ENCODE results near the gene YRDC. TPM values are rescaled to one million over a fixed set of nuclear protein-coding genes. Genes with fewer than 3 reads are reported as not detected.

The YRDC gene
- total RNA-seq, 2 experiments from 2014 or later, result 34.1 to 36.1 TPM

- Mint-ChIP-seq H3K36me3 (no peaks in the 10 kb centered on the region), H3K4me3 (no peak overlapping the region), H3K27ac (no peak overlapping the region), H3K9me3 (no peaks in the 10 kb centered on the region), H3K27me3 (peaks cover 53% of the 10 kb centered on the region), H3K4me1 (ENCODE audit: low read depth) (peaks cover 19% of the 10 kb centered on the region)
- CTCF ChIA-PET, result interaction anchor here (0.7 to 1.2 kb wide), 2 partner anchors 60 to 97 kb away, joined by 3 to 4 read pairs; no protein-coding TSS in a partner anchor
- DNase-seq, result no peak
- POLR2A ChIA-PET, result no interaction called here
- intact Hi-C loops (cut with micrococcal nuclease), result no loop called here
Observed at GRCh38 chr1:37762516-37762915, 45.5 kb downstream of the YRDC start.

DNA sequence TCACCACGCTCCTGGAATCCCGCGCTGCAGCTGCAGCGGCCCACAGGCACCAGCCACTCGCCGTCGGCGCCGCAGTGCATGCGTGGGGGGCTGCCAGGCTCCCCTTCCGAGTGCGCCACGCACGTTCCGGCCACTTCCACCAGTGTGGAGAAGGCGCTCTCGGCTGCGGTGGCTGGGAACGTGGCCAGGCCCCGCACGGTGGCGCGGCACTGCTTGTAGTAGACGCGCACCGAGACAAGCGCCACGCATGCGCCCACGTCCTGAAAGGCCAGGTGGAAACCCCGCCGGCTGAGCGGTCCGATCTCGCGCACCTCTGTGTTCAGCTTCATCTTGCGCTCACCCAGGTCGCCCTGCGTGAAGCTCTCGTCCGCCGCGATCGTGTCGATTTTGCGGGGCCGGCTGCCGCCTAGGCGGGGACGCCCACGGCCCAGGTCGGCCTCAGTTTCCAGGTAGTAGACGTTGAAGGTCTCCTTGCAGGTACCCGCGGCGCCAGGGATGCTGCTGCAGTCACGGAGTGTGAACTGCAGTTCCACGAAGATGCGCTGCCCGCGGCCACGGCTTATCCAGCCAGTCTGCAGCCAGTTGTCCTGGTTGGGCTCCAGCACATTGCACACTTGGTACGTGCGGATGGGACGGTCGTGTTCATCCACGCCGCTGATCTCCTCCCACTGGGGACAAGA, 46.5 kb downstream of the YRDC start:
- ChIA-PET CTCF (interaction anchor here (0.7 to 1.2 kb wide), 2 partner anchors 61 to 98 kb away, joined by 3 to 4 read pairs; no protein-coding TSS in a partner anchor), POLR2A (no interaction called here)
- no peak for DNase-seq
- Mint-ChIP-seq H3K36me3 (no peaks in the 10 kb centered on the region), H3K27me3 (peaks cover 47% of the 10 kb centered on the region), H3K27ac (no peak overlapping the region), H3K4me3 (no peak overlapping the region), H3K9me3 (no peaks in the 10 kb centered on the region), H3K4me1 (ENCODE audit: low read depth) (peaks cover 19% of the 10 kb centered on the region)
- intact Hi-C loops (cut with micrococcal nuclease), result no loop called here

- Mint-ChIP-seq H3K27ac (no peak overlapping the region), H3K4me3 (no peak overlapping the region), H3K4me1 (ENCODE audit: low read depth) (peaks cover 18% of the 10 kb centered on the region), H3K36me3 (no peaks in the 10 kb centered on the region), H3K27me3 (peaks cover 34% of the 10 kb centered on the region), H3K9me3 (no peaks in the 10 kb centered on the region)
- DNase-seq, result no peak
- intact Hi-C loops (cut with micrococcal nuclease), result no loop called here
- POLR2A ChIA-PET, result no interaction called here
- CTCF ChIA-PET, result no interaction called here
Observed at GRCh38 chr1:37759451-37759850, 48.6 kb downstream of the YRDC start.

- Mint-ChIP-seq H3K27ac (no peak overlapping the region), H3K27me3 (peaks cover 32% of the 10 kb centered on the region), H3K36me3 (no peaks in the 10 kb centered on the region), H3K4me1 (ENCODE audit: low read depth) (peaks cover 28% of the 10 kb centered on the region), H3K4me3 (no peak overlapping the region), H3K9me3 (no peaks in the 10 kb centered on the region)
- CTCF ChIA-PET, result interaction anchor here (0.8 to 1.3 kb wide), 3 partner anchors 10 to 104 kb away, joined by 3 to 5 read pairs (median 4); partner anchors contain the start of gene MTF1
- DNase-seq, result no peak
- POLR2A ChIA-PET, result interaction anchor here (1.1 to 1.5 kb wide), 3 partner anchors 21 to 64 kb away, joined by 3 read pairs; no protein-coding TSS in a partner anchor
- intact Hi-C loops (cut with micrococcal nuclease), result loop anchor here (1.0 to 2.0 kb wide), 2 partner anchors 17 to 63 kb away; partner anchors contain the start of gene CDCA8
Observed at GRCh38 chr1:37755951-37756560, 52.0 kb downstream of the YRDC start.

DNA sequence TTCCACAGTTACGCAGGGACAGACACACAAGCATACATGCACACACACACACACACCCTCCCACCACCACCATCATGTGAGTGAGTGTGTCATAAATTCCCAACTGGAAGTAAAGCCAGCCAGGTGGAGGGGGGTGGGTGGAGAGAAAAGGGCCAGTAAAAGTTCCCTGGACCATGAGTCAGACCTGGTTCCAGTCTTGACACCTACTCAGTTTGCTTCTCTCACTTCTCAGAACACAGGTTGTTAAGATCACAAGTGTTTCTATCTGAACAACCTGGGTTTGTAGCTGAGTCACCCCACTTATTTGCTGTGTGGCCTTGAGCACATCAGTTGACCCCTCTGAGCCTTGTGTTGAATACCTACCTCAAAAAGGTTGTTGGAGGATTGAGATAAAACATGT, 52.7 kb downstream of the YRDC start:
- POLR2A ChIA-PET, result interaction anchor here (1.1 to 1.5 kb wide), 3 partner anchors 22 to 64 kb away, joined by 3 read pairs; no protein-coding TSS in a partner anchor
- Mint-ChIP-seq H3K27ac (no peak overlapping the region), H3K4me1 (ENCODE audit: low read depth) (peaks cover 28% of the 10 kb centered on the region), H3K27me3 (peaks cover 32% of the 10 kb centered on the region), H3K9me3 (no peaks in the 10 kb centered on the region), H3K4me3 (no peak overlapping the region), H3K36me3 (no peaks in the 10 kb centered on the region)
- intact Hi-C loops (cut with micrococcal nuclease), result loop anchor here (1.0 to 2.0 kb wide), 2 partner anchors 16 to 62 kb away; partner anchors contain the start of gene CDCA8
- DNase-seq, result peak; percentile 73
- CTCF ChIA-PET, result interaction anchor here (0.5 to 1.3 kb wide), 5 partner anchors 10 to 105 kb away, joined by 3 to 5 read pairs (median 4); partner anchors contain the start of genes C1orf122, EPHA10, MTF1 and YRDC

DNA sequence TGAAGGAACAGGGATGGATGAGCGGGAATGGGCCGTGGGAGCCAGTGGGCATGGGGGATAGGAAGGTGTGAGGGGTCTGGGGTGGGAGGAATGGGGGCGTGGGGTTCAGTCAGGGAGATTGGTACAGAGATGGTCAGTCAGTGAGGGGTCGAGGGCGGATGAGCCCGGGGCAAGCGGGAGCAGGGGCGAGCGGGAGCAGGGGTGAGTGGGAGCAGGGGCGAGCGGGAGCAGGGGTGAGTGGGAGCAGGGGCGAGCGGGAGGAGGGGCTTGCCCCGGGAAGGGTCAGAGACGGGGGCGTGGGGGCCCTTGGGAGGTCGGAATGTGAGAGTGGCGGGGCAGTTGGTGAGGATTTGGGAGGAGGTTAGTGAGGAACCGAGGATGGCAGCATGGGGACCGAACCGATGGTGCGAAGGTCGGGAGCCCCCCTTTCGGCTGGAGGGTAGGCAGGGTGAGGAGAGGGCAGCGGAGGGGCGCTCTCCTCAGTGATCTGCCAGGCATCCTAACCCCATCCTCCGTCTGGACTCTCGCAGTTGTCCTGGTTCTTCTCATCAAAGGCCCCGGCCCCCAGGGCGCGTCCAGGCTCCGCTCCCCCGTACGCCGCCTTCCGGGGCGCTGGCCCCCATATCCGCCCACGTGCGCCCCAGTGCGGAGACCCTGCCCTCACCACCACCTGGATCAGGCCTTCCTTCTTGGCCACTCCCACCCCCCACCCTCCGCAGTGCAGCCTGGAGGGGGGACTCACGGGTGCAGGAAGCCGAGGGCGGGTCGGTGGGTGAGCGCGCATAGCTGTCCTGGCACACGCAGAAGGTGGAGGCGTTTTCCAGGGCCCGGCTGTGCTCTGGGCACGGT, 54.3 kb downstream of the YRDC start:
- Mint-ChIP-seq H3K36me3 (no peaks in the 10 kb centered on the region), H3K27me3 (peaks cover 37% of the 10 kb centered on the region), H3K27ac (no peak overlapping the region), H3K4me1 (ENCODE audit: low read depth) (peaks cover 28% of the 10 kb centered on the region), H3K9me3 (no peaks in the 10 kb centered on the region), H3K4me3 (peak overlapping the region; percentile 57)
- intact Hi-C loops (cut with micrococcal nuclease), result loop anchor here (2.0 kb wide), 1 partner anchor 61 kb away; the partner anchor contains the start of gene CDCA8
- ChIA-PET POLR2A (no interaction called here), CTCF (no interaction called here)
- DNase-seq, result peak; percentile 13

Other genes starting within 250 kb of the YRDC start
- 10 to 100 TPM; 70.7 to 71.2 TPM for gene GNL2, start 212.3 kb downstream of the YRDC start, total RNA-seq
- not detected for gene RSPO1, start 173.3 kb downstream of the YRDC start, total RNA-seq
- 10 to 100 TPM; 55.0 to 56.0 TPM for gene CDCA8, start 115.7 kb downstream of the YRDC start, total RNA-seq
- under 1 TPM; 0.48 to 0.92 TPM for gene EPHA10, start 43.1 kb downstream of the YRDC start, total RNA-seq
- 1 to 10 TPM; 1.5 TPM for gene MANEAL, start 14.4 kb downstream of the YRDC start, total RNA-seq
- 10 to 100 TPM; 18.1 to 19.7 TPM for gene C1orf122, start 418 bp downstream of the YRDC start, total RNA-seq
- gene MTF1, start 51.4 kb upstream of the YRDC start, total RNA-seq, result 10 to 100 TPM; 21.1 to 22.8 TPM
- 10 to 100 TPM; 24.3 to 24.4 TPM for gene INPP5B, start 138.8 kb upstream of the YRDC start, total RNA-seq
- 10 to 100 TPM; 93.5 to 94.4 TPM for gene SF3A3, start 181.8 kb upstream of the YRDC start, total RNA-seq
- gene FHL3, start 197.3 kb upstream of the YRDC start, total RNA-seq, result 10 to 100 TPM; 14.4 to 14.7 TPM
- gene UTP11, start 204.5 kb upstream of the YRDC start, total RNA-seq, result 10 to 100 TPM; 51.2 to 52.3 TPM
- under 1 TPM; 0.26 to 0.36 TPM for gene POU3F1, start 238.6 kb upstream of the YRDC start, total RNA-seq

Data from activated CD4-positive, alpha-beta memory T cell treated with anti-CD3 and anti-CD28 coated beads for 36 hours (primary cell).